Endothelial cell of umbilical vein (primary cell): ENCODE data around the gene GABPB1.

Experiments used
- EZH2 ChIP-seq: IDR thresholded peaks from 2 replicates; pipeline ENCODE4 v1.6.1; 2012; ENCODE audit warnings: borderline replicate concordance, low read depth, mild to moderate bottlenecking, moderate library complexity, low read length, inconsistent platforms; ENCODE audit not compliant: severe bottlenecking
- FOS ChIP-seq: IDR thresholded peaks from 2 replicates; pipeline ENCODE4 v1.6.1; 2011; ENCODE audit warnings: mild to moderate bottlenecking, low read length, moderate library complexity, borderline replicate concordance; ENCODE audit not compliant: insufficient read depth
- JUN ChIP-seq: IDR thresholded peaks from 2 replicates; pipeline ENCODE4 v1.6.1; 2011; ENCODE audit warnings: borderline replicate concordance, low read depth; ENCODE audit not compliant: insufficient read length, insufficient read depth
- MAX ChIP-seq: IDR thresholded peaks from 2 replicates; pipeline ENCODE4 v1.6.1; 2011; ENCODE audit not compliant: insufficient read depth, insufficient read length
- MYC ChIP-seq: IDR thresholded peaks from one replicate; pipeline ENCODE4 v1.6.1; 2011; ENCODE audit warnings: mild to moderate bottlenecking, low read depth, low read length
- POLR2A ChIP-seq: IDR thresholded peaks from 2 replicates; pipeline ENCODE4 v1.6.1; 2012; ENCODE audit warnings: low read depth, mild to moderate bottlenecking, control low read depth, low read length
- POLR2AphosphoS5 ChIP-seq: IDR thresholded peaks from 2 replicates; pipeline ENCODE4 v1.6.1; 2012; ENCODE audit warnings: low read depth, mild to moderate bottlenecking, control low read depth, low read length, moderate library complexity; ENCODE audit not compliant: insufficient read depth
- TF ChIP-seq, protein P1 (sequence below), 2 donors: IDR thresholded peaks; 1 replicate in 1 of 2; 2 replicates in 1 of 2; pipeline ENCODE4 v1.5.1; 2011; ENCODE audit warnings: low read length in 2 of 2, mild to moderate bottlenecking in 2 of 2, moderate library complexity in 2 of 2, control low read depth in 1 of 2, inconsistent platforms in 1 of 2, low read depth in 1 of 2; ENCODE audit not compliant: insufficient read depth in 1 of 2; ENCODE audit errors: extremely low read depth in 1 of 2

- TF ChIP-seq, protein P1, sequence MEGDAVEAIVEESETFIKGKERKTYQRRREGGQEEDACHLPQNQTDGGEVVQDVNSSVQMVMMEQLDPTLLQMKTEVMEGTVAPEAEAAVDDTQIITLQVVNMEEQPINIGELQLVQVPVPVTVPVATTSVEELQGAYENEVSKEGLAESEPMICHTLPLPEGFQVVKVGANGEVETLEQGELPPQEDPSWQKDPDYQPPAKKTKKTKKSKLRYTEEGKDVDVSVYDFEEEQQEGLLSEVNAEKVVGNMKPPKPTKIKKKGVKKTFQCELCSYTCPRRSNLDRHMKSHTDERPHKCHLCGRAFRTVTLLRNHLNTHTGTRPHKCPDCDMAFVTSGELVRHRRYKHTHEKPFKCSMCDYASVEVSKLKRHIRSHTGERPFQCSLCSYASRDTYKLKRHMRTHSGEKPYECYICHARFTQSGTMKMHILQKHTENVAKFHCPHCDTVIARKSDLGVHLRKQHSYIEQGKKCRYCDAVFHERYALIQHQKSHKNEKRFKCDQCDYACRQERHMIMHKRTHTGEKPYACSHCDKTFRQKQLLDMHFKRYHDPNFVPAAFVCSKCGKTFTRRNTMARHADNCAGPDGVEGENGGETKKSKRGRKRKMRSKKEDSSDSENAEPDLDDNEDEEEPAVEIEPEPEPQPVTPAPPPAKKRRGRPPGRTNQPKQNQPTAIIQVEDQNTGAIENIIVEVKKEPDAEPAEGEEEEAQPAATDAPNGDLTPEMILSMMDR (IDR thresholded peaks at IDR 0.05; ENCODE audit: extremely low read depth in 1 of 2, insufficient read depth in 1 of 2, low read depth in 1 of 2, low read length in 2 of 2) = no peak
- no peak for TF ChIP-seq JUN
- no peak for TF ChIP-seq POLR2AphosphoS5
- no peak for TF ChIP-seq POLR2A
- no peak for TF ChIP-seq EZH2
- TF ChIP-seq MYC = no peak
- no peak for TF ChIP-seq FOS
- no peak for TF ChIP-seq MAX
These were observed 120.2 kb downstream of the GABPB1 start for GRCh38 chr15:50234764-50235163.
